HG03342 (cell line): ENCODE measurements around the gene FTO.
A peak's percentile ranks its signal among the peaks of the same experiment; 100 is the strongest.

ENCODE experiments used
- ATAC-seq: cut with Tn5 transposase; IDR thresholded peaks from one replicate; pipeline ENCODE4 v1.9.1; 2021; ENCODE audit warnings: mild to moderate bottlenecking, moderate library complexity; ENCODE audit not compliant: unreplicated experiment

The FTO gene

DNA sequence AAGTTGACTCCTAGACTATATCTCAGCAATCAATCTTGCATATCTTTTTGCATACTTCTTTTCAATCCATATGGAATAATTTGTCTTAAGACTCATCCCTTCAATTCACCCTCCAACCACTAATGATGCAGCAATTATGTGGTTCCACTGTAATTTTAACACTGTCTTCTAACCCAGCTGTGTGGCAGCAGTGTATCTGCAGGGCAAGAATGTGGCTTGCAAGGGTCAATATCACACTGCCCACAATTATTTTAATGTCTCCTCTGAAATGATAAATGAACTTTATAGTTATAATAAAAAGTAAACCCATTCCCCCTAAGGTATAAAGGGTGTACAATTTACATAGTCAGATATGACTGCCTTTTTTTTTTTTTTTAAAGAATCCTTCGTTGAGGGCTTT lies 48.6 kb downstream of the FTO start:
- ATAC-seq = no peak

DNA sequence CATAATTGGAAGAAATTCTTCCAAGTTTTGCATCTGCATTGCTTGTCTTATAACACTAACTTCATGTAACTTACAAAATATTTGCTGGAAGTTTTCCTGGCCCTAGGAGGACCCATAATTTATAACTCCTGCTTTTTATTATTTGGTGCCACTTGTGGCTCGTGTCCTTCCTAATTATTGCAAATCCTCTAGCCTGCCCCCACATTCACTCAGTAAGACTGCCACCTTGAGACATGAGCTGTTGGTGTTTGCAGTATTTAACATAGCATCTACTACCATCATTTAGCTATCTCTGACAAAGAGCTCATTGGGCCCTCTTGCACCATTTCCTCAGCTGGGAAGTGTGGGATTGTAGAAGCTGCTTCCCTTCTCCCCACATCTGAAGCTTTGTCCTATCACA lies 49.5 kb downstream of the FTO start:
- no peak for ATAC-seq

DNA sequence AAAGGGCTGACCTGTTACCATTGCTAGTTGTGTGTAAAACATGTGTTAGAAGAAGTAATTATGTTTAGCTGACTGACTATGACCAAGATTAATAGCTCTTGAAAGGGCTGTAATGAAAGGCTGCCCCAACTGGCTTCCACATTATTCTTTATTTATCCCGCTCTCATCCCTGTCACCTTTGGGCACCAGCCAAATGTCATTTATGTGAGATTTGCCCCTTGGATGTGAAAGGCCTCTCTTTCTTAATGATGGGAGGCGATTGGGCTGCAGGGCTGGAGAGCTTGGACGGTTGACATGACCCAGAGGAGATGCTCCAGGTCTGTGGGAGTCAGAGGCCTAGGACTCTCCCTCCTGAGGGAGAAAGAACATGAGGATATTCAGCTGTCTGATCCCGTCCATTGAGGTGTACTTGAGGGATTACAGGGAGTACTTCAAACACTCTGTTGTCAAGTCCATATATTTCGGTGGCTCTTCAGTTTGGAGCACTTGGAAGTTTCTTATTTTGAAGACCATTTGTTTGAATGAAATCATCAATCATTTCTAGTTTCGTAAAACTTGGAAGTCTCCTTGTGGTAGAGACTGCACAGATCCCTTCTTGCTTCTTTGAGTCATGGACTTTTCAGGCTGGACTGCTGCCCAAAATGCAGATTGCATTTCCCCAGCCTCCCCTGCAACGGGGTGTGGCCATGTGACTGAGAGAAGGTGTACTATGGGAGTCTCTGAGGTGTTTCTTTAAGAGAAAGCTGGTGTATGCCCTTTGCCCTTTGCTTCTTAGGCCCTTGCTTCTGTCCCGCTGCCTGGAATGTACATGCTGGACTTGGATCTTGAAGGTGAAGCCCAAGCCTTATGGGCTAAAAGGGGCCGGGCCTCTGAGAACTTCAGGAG lies 51.3 kb downstream of the FTO start:
- no peak for ATAC-seq

DNA sequence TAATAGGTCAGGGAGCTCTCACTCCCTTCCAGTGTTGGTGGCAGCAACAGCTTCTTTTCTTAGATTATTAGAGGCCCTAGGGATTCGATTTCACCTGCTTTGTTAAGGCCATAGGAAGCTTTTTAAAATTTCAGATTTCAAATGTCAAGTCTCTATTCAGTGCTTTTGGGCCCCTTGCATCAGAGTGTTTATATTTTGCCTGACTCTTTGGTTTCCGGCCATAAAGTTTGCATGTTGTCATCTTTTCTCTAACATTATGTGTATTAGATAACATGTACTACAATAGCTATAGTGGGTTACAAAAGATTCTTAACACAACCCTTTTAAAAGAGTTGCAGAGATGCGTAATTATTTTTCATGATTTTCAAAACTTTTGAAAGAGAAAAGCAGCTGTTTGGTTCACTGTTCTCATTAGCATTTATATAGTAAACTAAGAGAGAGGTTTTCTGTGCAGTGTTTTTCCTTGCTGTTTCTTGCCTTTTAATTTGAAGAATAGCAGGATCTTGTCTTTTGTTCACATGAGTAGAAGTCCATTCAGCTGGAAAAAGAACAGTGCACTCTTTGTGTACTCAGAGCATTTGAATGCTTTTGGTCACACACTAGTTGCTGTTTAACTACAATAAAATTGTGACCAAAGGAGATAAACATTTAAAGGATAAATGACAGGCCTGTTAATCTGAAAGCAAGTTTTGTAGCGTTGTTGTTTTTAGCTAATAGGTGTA lies 52.5 kb downstream of the FTO start:
- no peak for ATAC-seq

DNA sequence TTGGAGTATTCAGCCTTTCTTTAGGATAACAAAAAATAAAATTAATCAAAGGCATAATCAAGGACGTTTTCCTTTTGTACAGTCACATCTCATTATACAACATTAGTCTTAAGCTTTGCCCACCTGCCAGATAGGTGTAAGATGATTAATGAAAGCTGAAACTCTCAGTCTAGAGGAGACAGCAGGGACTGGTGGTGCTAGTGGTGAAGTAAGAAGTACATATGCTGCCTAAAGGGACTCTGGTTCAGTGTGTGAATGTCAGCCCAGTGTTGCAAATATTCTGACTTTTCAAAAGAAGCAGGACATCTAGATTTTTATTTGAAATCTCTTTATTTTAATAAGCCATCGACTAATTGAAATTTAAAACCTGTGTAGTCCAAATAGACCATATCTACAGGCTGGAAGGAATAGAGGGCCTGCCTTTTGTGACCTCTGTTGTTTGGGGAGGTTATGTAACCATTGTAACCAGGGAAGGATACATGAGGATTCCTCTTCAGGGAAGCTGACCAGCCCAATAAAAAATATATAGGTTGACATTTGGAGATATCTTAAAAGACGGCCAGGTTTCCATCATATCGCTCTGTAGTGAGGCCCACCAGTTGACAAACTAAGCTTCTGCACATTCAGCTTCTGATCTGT lies 54.1 kb downstream of the FTO start:
- no peak for ATAC-seq

DNA sequence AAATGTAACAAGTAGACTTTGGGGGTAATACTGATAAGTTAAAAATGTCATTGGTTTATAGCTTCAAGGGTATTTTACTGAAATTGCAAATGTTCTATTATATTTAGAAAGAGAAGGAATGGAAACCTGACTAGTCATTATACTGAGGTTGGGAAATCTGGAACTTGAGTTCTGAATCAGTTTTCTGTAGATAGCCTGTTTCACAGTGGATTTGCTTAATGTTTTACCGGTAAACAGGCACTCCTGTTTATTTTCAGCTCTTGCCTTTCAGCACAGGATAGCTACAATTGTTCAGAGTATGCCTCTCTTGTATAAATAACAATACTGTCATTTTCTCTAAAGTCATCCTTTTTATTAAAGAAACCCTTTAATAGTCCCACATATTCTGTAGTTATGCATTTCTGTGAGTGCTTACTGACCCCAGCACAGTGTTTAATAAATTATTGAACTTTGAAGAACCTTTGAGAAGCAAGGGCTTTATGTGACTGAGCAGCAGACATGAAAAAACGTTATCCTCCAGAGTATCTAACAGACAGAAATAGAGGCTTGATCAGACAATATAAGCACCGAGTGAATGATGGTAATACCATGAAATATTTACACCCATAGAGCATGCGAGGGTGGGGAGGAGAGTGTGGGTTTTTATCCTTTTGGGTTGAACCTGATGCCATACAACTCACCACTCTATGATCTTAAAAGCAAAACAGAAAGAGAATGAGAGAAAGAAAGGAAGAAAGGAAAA lies 58.2 kb downstream of the FTO start:
- ATAC-seq = no peak

DNA sequence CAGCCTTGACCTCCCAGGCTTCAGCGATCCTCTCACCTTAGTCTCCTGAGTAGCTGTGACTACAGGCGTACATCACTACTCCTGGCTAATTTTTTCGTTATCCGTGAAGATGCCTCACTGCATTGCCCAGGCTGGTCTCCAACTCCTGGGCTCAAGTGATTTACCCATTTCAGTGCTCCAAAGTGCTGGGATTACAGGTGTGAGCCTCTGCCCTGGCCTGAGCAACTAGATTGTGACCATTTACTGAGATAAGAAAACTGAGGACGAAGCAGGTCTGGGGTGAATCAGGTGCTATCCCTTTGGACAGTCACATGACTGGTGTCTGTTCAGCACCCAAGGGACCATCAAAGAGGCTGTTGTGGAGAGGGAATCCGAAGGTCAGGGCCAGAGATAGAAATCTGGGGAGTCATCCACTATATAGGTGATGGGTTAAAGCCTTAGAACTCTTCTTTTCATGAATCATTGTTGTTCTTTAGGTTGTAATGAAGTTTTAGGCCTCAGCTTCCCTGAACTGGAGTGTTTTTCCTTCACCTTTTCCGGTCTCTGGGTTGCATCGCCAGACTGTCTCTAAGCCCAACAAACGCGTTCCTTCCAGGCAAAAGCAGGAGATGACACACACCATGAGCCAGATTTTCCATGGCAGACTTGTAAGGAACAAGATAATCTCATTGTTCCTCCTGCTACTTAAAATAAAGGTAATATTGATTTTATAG lies 62.5 kb downstream of the FTO start:
- no peak for ATAC-seq

DNA sequence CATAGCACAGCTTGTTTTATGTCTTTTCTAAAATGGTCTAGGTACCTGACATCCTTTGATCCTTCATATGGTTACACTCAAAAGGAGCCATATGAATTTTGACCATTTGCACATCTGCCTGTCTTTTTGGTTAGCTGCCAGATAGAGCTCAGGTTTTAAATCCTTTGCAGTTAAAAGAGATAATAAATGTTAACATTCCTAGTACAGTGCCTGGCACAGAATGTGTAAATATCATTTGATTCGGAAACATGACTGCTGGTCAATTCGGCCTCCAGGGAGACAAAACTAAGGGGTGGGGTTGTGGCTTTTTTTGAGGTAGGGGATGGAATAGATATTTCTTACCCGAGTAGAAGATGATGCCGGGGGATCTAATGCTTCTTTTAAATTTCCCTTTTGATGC lies 64.2 kb downstream of the FTO start:
- no peak for ATAC-seq

DNA sequence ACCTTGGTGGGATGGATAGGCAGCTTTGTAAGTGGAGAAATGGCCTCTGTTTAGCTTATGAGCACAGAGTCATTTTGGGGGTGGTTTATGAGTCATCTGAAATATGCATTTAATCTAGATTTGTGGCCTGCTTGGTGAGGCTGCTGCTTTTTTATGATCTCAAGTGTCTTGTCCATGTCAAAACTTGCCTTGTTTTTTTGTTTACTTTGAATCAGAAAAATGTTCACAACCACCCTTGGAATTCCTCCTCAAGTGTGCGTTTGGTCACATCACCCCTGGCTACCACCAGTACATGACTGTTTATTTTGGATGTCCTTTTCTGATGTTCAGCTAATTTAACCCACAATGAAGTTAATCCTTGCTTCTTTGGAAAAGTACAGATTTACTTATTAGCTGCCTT lies 64.6 kb downstream of the FTO start:
- ATAC-seq = no peak

DNA sequence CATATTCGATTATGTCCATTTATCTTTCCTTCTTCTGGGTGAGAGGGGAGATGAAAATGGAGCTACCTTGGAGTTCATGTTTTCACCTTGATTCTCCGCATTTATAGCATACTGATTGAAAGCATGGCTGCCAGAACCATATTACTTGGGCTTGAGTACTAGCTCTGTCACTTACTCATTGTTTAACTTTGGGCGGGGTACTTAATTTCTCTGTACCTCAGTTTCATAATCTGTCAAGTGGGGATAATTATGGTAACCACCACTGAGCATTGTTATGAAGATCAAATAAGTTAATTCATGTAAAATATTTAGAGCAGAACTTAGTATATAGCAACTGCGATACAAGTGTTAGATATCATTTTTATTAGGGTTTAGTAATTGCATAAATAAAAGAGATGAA lies 65.2 kb downstream of the FTO start:
- ATAC-seq = no peak

DNA sequence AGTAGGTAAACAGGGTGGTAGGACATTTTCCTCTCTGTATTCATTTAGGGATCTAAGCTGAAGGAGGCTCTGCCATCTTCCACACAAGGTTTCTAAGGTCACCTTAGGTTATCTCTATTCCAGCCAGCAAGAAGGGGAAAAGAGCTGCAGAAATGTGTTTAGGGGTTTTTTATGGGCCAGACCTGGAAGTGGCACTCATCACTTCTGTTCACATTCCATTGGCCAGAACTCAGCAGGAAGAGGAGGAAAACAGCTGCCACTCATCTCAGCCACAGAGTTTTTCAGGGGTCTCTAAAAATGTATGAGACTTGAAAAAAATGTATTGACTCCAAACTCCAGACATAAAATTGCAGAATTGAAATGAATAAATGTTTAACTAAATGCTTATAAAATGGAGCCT lies 65.8 kb downstream of the FTO start:
- ATAC-seq = no peak

DNA sequence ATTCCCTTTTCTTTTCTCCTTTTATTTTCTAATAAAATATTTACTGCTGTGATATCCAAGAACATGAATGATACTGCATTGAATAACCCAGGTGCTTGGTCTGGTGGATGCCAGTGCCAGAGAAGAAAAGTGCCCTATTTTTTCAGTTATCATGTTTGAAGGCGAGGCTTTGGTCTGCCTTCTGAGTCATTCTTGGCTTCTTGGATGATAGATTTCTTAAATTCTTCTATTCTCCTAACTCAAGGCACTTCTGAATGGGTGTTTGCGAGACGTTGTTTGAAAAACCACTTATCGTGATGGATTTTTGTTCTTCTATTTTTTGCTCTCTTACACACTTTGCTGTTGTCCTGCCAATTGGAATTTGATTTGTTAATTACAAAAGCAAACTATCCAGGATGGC lies 66.7 kb downstream of the FTO start:
- ATAC-seq = no peak

DNA sequence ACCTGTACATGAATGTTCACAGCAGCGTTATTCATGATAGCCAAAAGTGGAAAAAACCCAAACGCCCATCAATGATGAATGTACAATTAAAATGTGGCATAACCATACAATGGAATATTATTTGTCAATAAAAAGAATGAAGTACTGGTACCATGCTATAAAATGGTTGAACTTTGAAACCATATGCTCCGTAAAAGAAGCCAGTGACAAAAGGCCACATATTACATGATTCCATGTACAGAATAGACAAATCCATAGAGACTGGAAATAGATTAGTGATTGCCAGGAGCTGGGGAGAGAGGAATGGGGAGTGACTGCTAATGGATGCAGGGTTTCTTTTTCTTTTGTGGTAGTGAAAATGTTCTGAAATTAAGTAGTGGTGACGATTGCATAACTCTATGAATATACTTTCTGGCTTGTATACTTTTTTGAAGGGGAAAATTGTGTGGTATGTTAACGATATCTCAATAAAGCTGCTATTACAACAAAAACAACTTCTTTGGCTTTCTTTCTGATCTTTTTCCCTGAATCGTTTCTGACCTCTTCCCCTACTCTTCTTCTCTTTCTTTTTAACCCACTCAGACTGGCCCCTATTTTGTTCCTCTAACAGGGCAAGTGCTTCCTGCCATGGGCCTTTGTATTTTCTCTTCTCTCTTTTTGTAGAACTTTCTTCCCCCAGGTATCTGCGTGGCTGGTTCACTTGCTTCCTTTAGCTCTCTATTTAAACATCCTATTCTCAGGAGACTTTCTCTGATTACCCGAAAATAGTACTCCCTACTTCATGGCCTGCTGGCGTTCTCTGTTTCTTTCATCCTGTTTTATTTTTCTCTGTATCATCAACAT lies 67.9 kb downstream of the FTO start:
- no peak for ATAC-seq

DNA sequence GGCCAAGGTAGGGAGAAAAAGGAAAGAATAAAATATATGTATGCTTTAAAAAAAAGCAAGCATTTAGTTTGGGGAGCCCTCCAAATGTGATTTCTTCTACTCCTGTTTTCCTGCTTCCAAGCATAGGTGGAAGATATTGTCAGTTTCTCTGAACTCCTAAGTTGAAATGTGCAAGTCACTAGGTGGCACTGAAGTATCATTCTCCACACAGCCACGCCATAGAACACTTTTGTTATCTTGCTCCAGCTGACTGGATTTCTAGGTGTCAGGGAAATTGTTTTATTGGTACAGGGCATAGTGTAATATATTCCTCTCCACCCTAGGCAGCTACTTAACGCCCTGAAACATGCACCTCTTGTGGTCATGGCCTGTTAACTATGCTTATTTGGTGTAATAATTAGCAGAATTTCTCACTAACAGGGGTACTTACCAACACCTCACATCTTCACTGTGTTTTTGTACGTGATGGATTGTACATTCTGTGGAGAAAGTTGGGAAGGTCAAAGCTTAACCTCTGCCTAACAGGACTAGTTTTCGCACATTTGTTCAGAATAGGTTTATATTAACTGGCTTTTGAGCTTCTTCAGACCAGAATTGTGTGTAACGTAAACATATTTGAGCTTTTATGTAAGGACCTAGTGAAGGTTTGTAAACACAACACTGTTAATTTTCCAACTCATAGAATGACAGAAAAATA lies 69.3 kb downstream of the FTO start:
- peak; percentile 50 for ATAC-seq

DNA sequence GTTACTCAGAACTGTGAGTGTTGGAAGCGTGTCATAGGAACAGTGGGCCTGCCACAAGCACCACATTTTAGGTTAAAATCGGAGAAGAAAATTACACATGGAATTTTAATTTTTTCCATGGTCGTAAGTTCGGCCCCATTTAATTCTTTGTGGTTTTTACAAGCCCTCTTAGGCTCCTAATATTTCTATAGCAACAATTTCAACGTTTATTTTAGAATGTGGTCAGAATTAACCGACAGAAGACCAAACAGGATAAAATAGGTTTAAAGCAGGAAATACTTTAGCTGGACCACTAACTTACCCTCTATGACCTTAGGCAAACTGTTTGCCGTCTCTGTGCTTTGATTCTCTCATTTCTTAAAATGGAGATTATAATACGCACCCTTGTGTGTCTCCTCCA lies 69.9 kb downstream of the FTO start:
- ATAC-seq = no peak

DNA sequence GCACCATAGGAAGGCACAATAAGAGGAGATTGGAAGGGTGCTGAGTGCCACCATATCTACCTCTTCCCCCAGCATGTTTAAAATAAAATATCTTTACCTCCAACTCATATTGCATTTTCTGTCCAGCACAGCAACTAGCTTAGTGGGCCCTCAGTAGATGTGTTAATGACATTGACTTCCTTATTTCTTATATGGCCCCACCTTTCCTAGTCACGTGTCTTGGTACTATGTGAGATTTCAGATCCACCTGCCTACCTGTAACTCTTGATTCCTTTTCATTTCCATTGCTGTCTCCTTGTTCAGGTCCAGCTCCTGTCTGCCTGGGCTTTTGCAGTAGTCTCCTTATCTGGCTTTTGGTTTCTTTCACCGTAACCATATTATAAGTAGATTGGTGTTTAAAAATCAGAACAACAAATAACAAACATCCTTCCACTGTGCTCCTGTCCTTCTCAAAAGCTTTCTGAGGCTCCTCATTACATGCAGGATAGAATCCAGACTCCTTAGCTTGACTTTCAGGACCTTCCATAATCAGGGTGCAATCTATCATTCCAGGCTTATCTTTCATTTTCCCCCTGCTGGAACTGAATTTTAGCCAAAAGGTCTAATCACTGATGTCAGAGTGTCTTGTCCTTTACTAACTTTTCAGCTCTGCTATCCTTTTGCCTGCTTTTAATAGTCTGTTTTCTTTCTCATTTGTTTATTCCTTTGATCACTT lies 71.3 kb downstream of the FTO start:
- ATAC-seq = no peak

DNA sequence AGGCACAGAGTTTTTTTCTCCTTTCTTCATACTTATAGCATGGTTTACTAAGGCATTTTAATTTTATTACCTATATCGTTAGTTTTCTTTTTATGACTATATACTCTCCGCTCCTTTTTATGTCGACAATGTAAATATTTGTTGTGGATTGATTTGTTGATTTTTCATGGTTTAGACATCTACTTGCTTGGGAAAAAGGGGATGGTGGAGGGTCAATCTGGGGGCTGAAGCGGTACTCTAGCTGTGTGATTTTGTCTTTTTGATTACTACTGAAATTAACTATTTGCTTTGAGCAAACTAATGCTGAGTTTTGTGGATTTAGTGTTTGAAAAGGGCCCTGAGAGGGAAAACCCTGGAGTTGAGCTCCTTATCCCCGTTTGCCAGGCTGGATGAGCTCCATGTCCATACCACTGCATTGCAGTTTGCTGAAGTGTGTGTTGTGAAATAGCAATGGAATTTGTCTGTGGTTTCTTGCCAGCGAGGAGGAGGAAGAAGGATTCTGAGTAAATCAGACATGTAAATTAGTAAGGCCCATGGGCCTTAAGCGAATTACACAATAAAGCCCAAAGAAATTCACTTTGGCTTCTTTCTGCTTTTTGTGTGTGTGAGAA lies 72.0 kb downstream of the FTO start:
- no peak for ATAC-seq

DNA sequence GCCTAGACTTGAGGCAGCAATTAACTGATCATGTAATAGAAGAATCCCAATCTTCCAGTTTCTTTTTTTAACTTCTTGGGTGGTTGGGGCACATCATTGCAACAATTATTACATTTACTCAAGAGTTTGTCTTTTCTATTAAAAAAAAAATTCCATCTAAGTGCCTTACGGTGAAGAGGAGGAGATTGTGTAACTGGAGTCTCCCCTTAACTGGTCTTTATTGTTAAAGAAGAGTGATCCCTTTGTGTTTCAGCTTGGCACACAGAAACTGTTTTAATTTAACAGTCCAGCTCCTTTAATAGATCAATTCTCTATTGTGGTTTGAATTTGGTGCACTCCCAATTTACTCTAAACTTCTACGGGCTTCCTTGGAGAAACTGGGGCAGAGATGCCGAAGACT lies 75.2 kb downstream of the FTO start:
- no peak for ATAC-seq
